HFFc6 (cell line): ENCODE data around the gene SLC66A1. TPM values are rescaled to one million over a fixed set of nuclear protein-coding genes. Genes with fewer than 3 reads are reported as not detected.

Source experiments
- DNase-seq: peaks from one replicate; pipeline ENCODE4 v3.0.0-alpha.2; 2018
- H3K27ac Mint-ChIP-seq: 2 replicates; pipeline ENCODE4 v1.8.0; 2020; ENCODE audit warnings: mild to moderate bottlenecking, mixed read lengths
- H3K27me3 Mint-ChIP-seq: 2 replicates; pipeline ENCODE4 v1.8.0; 2021; ENCODE audit warnings: mild to moderate bottlenecking, moderate library complexity, mixed read lengths; ENCODE audit not compliant: insufficient read depth
- H3K36me3 Mint-ChIP-seq: 2 replicates; pipeline ENCODE4 v1.8.0; 2021; ENCODE audit warnings: low read depth, mixed read lengths
- H3K4me1 Mint-ChIP-seq: 2 replicates; pipeline ENCODE4 v1.8.0; 2020; ENCODE audit warnings: low read depth, mixed read lengths
- H3K4me3 Mint-ChIP-seq: 2 replicates; pipeline ENCODE4 v1.8.0; 2020; ENCODE audit warnings: mild to moderate bottlenecking, moderate library complexity, mixed read lengths
- H3K9me3 Mint-ChIP-seq: 2 replicates; pipeline ENCODE4 v1.8.0; 2020; ENCODE audit warnings: mild to moderate bottlenecking, mixed read lengths
- CTCF ChIP-seq: fragments of 200-600 bp; sonication (generic); IDR thresholded peaks from 2 replicates; pipeline ENCODE4 v1.5.0; 2021; ENCODE audit warnings: antibody characterized with exemption, mild to moderate bottlenecking
- total RNA-seq, 6 experiments: library from RNA; stranded (reverse); fragmentation: NEBNext Ultra II Directional; extraction: Animal tissue kit (Norgen Biotek cat#: 25700); gene quantifications; 2 replicates in 1 of 6; 3 replicates in 5 of 6; pipeline ENCODE4 v1.2.3, GENCODE V29; 2021

Gene SLC66A1
- total RNA-seq, 6 experiments from 2014 or later, result 13.3 to 15.6 (median 14.2) TPM

GRCh38 chr1:19373211-19374082 lies 61.3 kb downstream of the SLC66A1 start:
- Mint-ChIP-seq H3K9me3 (no peaks in the 10 kb centered on the region), H3K36me3 (peaks cover 28% of the 10 kb centered on the region), H3K27ac (peak overlapping the region; percentile 65), H3K4me1 (peaks cover 11% of the 10 kb centered on the region), H3K4me3 (peak overlapping the region; percentile 24; the same call in 1 of the 2 replicates), H3K27me3 (peaks cover 10% of the 10 kb centered on the region)
- no peak for DNase-seq
- no peak for TF ChIP-seq CTCF

- no peak for DNase-seq
- Mint-ChIP-seq H3K4me3 (no peak overlapping the region), H3K9me3 (no peaks in the 10 kb centered on the region), H3K27me3 (peaks cover 10% of the 10 kb centered on the region), H3K4me1 (peaks cover 11% of the 10 kb centered on the region), H3K27ac (peak overlapping the region; percentile 65), H3K36me3 (peaks cover 29% of the 10 kb centered on the region)
- TF ChIP-seq CTCF, result peak; percentile 66
These were observed 62.1 kb downstream of the SLC66A1 start for GRCh38 chr1:19374083-19374801.

GRCh38 chr1:19374926-19375325 lies 62.8 kb downstream of the SLC66A1 start:
- Mint-ChIP-seq H3K27me3 (peaks cover 6% of the 10 kb centered on the region), H3K4me3 (no peak overlapping the region), H3K9me3 (no peaks in the 10 kb centered on the region), H3K36me3 (peaks cover 36% of the 10 kb centered on the region), H3K4me1 (peaks cover 11% of the 10 kb centered on the region), H3K27ac (no peak overlapping the region; the same call in 1 of the 2 replicates)
- no peak for TF ChIP-seq CTCF
- no peak for DNase-seq

- no peak for TF ChIP-seq CTCF
- H3K27ac Mint-ChIP-seq, result peak overlapping the region; percentile 34; the same call in 1 of the 2 replicates
- peaks cover 42% of the 10 kb centered on the region for H3K36me3 Mint-ChIP-seq
These were observed 63.7 kb downstream of the SLC66A1 start for GRCh38 chr1:19375631-19376400.

More at GRCh38 chr1:19375631-19376400, 63.7 kb downstream of the SLC66A1 start:
- Mint-ChIP-seq H3K27me3 (peaks cover 5% of the 10 kb centered on the region), H3K4me1 (peaks cover 11% of the 10 kb centered on the region), H3K9me3 (no peaks in the 10 kb centered on the region), H3K4me3 (no peak overlapping the region)
- DNase-seq, result no peak
